Mesenchymal stem cell (in vitro differentiated cells and primary cell): ENCODE data around the gene DNAJB11.
A peak's percentile ranks its signal among the peaks of the same experiment; 100 is the strongest.
"Not testable (repeated sequence)": the region's sequence is repeated elsewhere in the genome, so short reads cannot be mapped to it uniquely, and the experiment has no call there.

Experiments used
- DNase-seq: peaks from one replicate; pipeline ENCODE4 v3.0.0-alpha.2; 2013
- H2AFZ ChIP-seq: one replicate; pipeline ENCODE4 v1.6.1; 2013; ENCODE audit warnings: low read depth, mild to moderate bottlenecking, control low read depth, inconsistent platforms, low read length, moderate library complexity
- H2AK5ac ChIP-seq: 2 replicates; pipeline ENCODE4 v1.6.1; 2013; ENCODE audit warnings: low read length, moderate library complexity, mild to moderate bottlenecking, inconsistent platforms; ENCODE audit not compliant: severe bottlenecking
- H2BK120ac ChIP-seq: one replicate; pipeline ENCODE4 v1.6.1; 2013; ENCODE audit warnings: low read depth, mild to moderate bottlenecking, inconsistent platforms, low read length, moderate library complexity
- H2BK12ac ChIP-seq, 2 experiments: one replicate each; pipeline ENCODE4 v1.6.1; 2013; ENCODE audit warnings: inconsistent platforms in 2 of 2, low read length in 2 of 2, mild to moderate bottlenecking in 2 of 2, moderate library complexity in 2 of 2, control low read depth in 1 of 2
- H2BK15ac ChIP-seq: one replicate; pipeline ENCODE4 v1.6.1; 2013; ENCODE audit warnings: mild to moderate bottlenecking, low read depth, inconsistent platforms; ENCODE audit not compliant: poor library complexity, severe bottlenecking
- H2BK5ac ChIP-seq: 2 replicates; pipeline ENCODE4 v1.6.1; 2013; ENCODE audit warnings: low read depth, mild to moderate bottlenecking, low read length, control low read depth, inconsistent platforms; ENCODE audit not compliant: poor library complexity, severe bottlenecking
- H3K14ac ChIP-seq, 2 experiments: one replicate each; pipeline ENCODE4 v1.6.1; 2013; ENCODE audit warnings: inconsistent platforms in 2 of 2, low read length in 2 of 2, control low read depth in 1 of 2, mild to moderate bottlenecking in 1 of 2, moderate library complexity in 1 of 2
- H3K18ac ChIP-seq, 2 experiments: one replicate each; pipeline ENCODE4 v1.6.1; 2013; ENCODE audit warnings: inconsistent platforms in 2 of 2, low read length in 2 of 2, control low read depth in 1 of 2, low read depth in 1 of 2, mild to moderate bottlenecking in 1 of 2
- H3K23ac ChIP-seq, 2 experiments: one replicate each; pipeline ENCODE4 v1.6.1; 2013; ENCODE audit warnings: inconsistent platforms in 2 of 2, low read length in 2 of 2, mild to moderate bottlenecking in 2 of 2, moderate library complexity in 2 of 2, control low read depth in 1 of 2
- H3K27ac ChIP-seq: 2 replicates; pipeline ENCODE4 v1.5.1; 2013; ENCODE audit warnings: mild to moderate bottlenecking, moderate library complexity, low read length, control low read depth, inconsistent platforms; ENCODE audit not compliant: poor library complexity, severe bottlenecking
- H3K27me3 ChIP-seq, 2 experiments: 2 replicates each; pipeline versions ENCODE4 v1.6.1 to v1.7.0; 2013; ENCODE audit warnings: low read length in 2 of 2, mild to moderate bottlenecking in 2 of 2, moderate library complexity in 2 of 2, control low read depth in 1 of 2, inconsistent platforms in 1 of 2; ENCODE audit not compliant: control insufficient read depth in 1 of 2, insufficient read depth in 1 of 2
- H3K36me3 ChIP-seq, 2 experiments: 2 replicates each; pipeline versions ENCODE4 v1.6.1 to v1.7.0; 2013; ENCODE audit warnings: low read length in 2 of 2, control low read depth in 1 of 2, inconsistent platforms in 1 of 2, low read depth in 1 of 2, mild to moderate bottlenecking in 1 of 2; ENCODE audit not compliant: insufficient read depth in 2 of 2, control insufficient read depth in 1 of 2
- H3K4ac ChIP-seq, 2 experiments: one replicate each; pipeline ENCODE4 v1.6.1; 2013; ENCODE audit warnings: inconsistent platforms in 2 of 2, low read length in 2 of 2, mild to moderate bottlenecking in 2 of 2, moderate library complexity in 2 of 2, control low read depth in 1 of 2, low read depth in 1 of 2
- H3K4me1 ChIP-seq: 2 replicates; pipeline ENCODE4 v1.6.1; 2013; ENCODE audit warnings: low read depth, low read length, control low read depth; ENCODE audit not compliant: control insufficient read depth, insufficient read depth
- H3K4me2 ChIP-seq: 2 replicates; pipeline ENCODE4 v1.6.1; 2013; ENCODE audit warnings: low read length, mild to moderate bottlenecking, inconsistent platforms; ENCODE audit not compliant: poor library complexity, severe bottlenecking
- H3K4me3 ChIP-seq, 2 experiments: 2 replicates each; pipeline versions ENCODE4 v1.5.1 to v1.7.0; 2013; ENCODE audit warnings: low read length in 2 of 2, mild to moderate bottlenecking in 2 of 2, control low read depth in 1 of 2, low read depth in 1 of 2; ENCODE audit not compliant: insufficient read depth in 1 of 2
- H3K79me1 ChIP-seq: replicated peaks from 2 replicates; pipeline ENCODE4 v1.6.1; 2013; ENCODE audit warnings: mild to moderate bottlenecking, control low read depth, low read length, inconsistent platforms; ENCODE audit not compliant: poor library complexity, severe bottlenecking
- H3K9ac ChIP-seq: 2 replicates; pipeline ENCODE4 v1.7.0; 2013; ENCODE audit warnings: mild to moderate bottlenecking, low read length, moderate library complexity
- H3K9me3 ChIP-seq: 2 replicates; pipeline ENCODE4 v1.7.0; 2013; ENCODE audit warnings: mild to moderate bottlenecking, low read length; ENCODE audit not compliant: control insufficient read depth
- H4K8ac ChIP-seq: one replicate; pipeline ENCODE4 v1.6.1; 2013; ENCODE audit warnings: inconsistent platforms, mild to moderate bottlenecking, low read length, moderate library complexity
- H4K91ac ChIP-seq: one replicate; pipeline ENCODE4 v1.6.1; 2013; ENCODE audit warnings: mild to moderate bottlenecking, low read length, inconsistent platforms
- WGBS: methylation state at CpG from one replicate; pipeline ENCODE4 v1.1.7; 2013; ENCODE audit warnings: mixed read lengths; 5-methylcytosine and 5-hydroxymethylcytosine counted together

DNAJB11 gene

GRCh38 chr3:186564586-186564985 is 5.9 kb upstream of the DNAJB11 start:
- Histone ChIP-seq H2BK15ac (no peak overlapping the region), H2BK12ac (no peak overlapping the region), H3K27ac (no peak overlapping the region), H3K14ac (no peak overlapping the region), H4K8ac (no peak overlapping the region), H3K4me3 (no peak overlapping the region), H3K23ac (no peak overlapping the region), H3K9ac (no peak overlapping the region), H3K79me1 (peaks cover 32% of the 10 kb centered on the region), H3K9me3 (no peaks in the 10 kb centered on the region), H4K91ac (no peak overlapping the region), H3K4me1 (peaks cover 7% of the 10 kb centered on the region), H3K18ac (no peak overlapping the region), H3K4ac (no peak overlapping the region), H2AFZ (no peak overlapping the region), H2AK5ac (no peak overlapping the region), H3K27me3 (no peaks in the 10 kb centered on the region), H2BK5ac (no peak overlapping the region), H3K36me3 (peaks cover 3 to 27% of the 10 kb centered on the region in 2 experiments), H3K4me2 (no peak overlapping the region), H2BK120ac (no peak overlapping the region)
- DNase-seq, result no peak

DNA sequence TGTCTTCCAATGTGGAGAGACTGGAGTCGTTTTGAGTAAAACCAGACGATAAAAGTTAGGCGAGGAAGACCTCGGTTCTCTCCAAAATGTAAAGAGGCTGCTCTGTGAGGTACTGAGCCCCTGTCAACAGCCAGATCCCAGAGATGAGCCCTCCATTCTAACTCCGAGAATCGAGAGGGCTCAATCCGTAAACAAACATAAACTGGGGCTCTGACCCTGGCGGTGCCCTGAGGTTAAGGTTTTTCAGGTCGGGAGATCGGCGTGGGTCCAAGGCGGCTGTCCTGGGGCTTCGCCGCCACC is 3.8 kb upstream of the DNAJB11 start:
- peak overlapping the region; percentile 87 to 94 for H3K18ac ChIP-seq
- H2BK12ac ChIP-seq, result no peak overlapping the region
- peaks cover 11% of the 10 kb centered on the region for H3K4me1 ChIP-seq
- no peak overlapping the region for H2BK5ac ChIP-seq
- DNase-seq, result no peak
- peak overlapping the region; percentile 94 to 95 for H3K4me3 ChIP-seq
- H3K4me2 ChIP-seq, result peak overlapping the region; percentile 90
- peak overlapping the region; percentile 80 to 99 for H3K14ac ChIP-seq
- peak overlapping the region in 1 of 2 experiments; percentile 24 for H3K4ac ChIP-seq
- 0% methylated on average over 14 of the region's 14 CpGs for WGBS
- peaks cover 3 to 22% of the 10 kb centered on the region in 2 experiments for H3K36me3 ChIP-seq
- peak overlapping the region; percentile 95 for H3K9ac ChIP-seq
- no peaks in the 10 kb centered on the region for H3K27me3 ChIP-seq
- H2AK5ac ChIP-seq, result no peak overlapping the region
- peak overlapping the region; percentile 98 for H2AFZ ChIP-seq
- no peaks in the 10 kb centered on the region for H3K9me3 ChIP-seq
- H2BK15ac ChIP-seq, result no peak overlapping the region
- H3K23ac ChIP-seq, result peak overlapping the region in 1 of 2 experiments; percentile 79
- H3K27ac ChIP-seq, result peak overlapping the region; percentile 64
- peak overlapping the region; percentile 98 for H4K8ac ChIP-seq
- peaks cover 33% of the 10 kb centered on the region for H3K79me1 ChIP-seq
- H2BK120ac ChIP-seq, result peak overlapping the region; percentile 42
- H4K91ac ChIP-seq, result peak overlapping the region; percentile 70

DNA sequence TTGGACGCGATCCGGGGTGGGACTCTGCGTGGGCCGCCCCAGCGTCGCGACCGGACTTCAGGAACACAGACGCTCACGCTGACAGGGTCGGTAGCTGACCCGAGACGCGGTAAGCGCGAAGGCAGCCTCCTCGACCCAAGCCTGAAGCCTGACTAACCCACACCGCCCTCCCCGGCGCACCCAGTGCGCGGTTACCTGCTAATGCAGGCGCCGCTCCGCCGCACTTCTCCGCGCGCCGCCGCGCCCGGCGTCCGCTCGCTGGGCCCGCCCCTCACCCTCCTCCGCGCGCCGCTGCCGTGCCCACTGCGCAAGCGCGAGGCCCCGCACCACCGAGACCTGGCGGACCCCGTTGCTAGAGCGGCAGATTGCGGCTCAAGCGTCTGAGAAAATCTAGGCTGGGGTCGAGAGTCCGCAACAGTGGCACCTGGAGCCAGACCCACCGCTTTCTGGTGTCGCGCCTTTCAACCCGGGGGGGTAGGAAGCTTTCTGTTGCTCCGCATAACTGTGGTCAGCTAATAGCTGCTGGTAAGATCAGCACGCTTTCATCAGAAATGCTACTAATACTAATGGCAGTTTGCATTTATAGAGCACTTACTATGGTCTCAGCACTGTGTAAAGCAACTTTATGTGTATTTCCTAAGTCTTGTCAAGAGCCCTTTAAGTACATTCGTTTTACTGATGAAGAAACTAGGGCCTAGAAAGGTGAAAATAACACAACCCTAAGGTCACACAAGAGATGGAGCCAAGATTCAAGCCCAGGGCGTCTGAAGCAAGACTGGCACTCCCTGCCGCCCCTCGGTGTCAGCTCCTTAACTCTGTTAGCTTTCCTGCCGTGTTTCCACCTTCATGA is 3.2 kb upstream of the DNAJB11 start, which contains the start of gene TBCCD1:
TBCCD1 (minus strand) TSS at position 268 of the 850 bp plus-strand sequence. CDS start 3,010 bp downstream, outside the sequence.
- Histone ChIP-seq H3K4me3 (peak within 1 kb of the TSS; percentile 94 to 95), H2BK15ac (peak within 1 kb of the TSS; percentile 52), H2BK5ac (peak within 1 kb of the TSS; percentile 51), H3K4ac (peak within 1 kb of the TSS in 1 of 2 experiments; percentile 85), H2BK120ac (peak within 1 kb of the TSS; percentile 42), H4K91ac (peak within 1 kb of the TSS; percentile 70), H3K9me3 (no peaks in the 10 kb centered on the region), H2AK5ac (peak within 1 kb of the TSS; percentile 94), H3K27ac (peak within 1 kb of the TSS; percentile 80), H2BK12ac (peak within 1 kb of the TSS in 1 of 2 experiments; percentile 29), H3K9ac (peak within 1 kb of the TSS; percentile 95), H3K79me1 (peaks cover 29% of the 10 kb centered on the region), H2AFZ (peak within 1 kb of the TSS; percentile 98), H3K27me3 (no peaks in the 10 kb centered on the region), H3K23ac (peak within 1 kb of the TSS; percentile 79 to 81), H3K4me2 (peak within 1 kb of the TSS; percentile 90), H3K36me3 (peaks cover 0 to 19% of the 10 kb centered on the region in 2 experiments), H3K18ac (peak within 1 kb of the TSS; percentile 87 to 94), H4K8ac (peak within 1 kb of the TSS; percentile 98), H3K14ac (peak within 1 kb of the TSS; percentile 80 to 99), H3K4me1 (peaks cover 11% of the 10 kb centered on the region)
- WGBS, result 3% methylated on average over 48 of the region's 66 CpGs
- peak; percentile 86 for DNase-seq

DNA sequence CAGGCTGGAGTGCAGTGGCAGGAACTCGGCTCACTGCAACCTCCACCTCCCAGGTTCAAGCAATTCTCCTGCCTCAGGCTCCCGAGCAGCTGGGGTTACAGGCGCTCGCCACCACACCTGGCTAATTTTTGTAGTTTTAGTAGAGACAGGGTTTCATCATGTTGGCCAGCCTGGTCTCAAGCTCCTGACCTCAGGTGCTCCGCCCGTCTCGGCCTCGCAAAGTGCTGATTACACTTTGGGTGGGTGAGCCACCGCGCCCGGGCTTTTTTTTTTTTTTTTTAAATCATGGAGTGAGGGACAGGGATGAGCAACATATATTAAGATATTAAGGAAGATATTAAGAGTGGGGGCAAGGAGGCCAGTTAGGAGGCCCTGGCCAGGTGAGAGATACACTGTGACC is 1.2 kb upstream of the DNAJB11 start:
- not testable (repeated sequence) for H2BK15ac ChIP-seq, H3K27me3 ChIP-seq, DNase-seq, H2BK12ac ChIP-seq, H2AK5ac ChIP-seq, H2AFZ ChIP-seq, H3K27ac ChIP-seq, H3K4ac ChIP-seq, H3K23ac ChIP-seq, H4K8ac ChIP-seq, H3K18ac ChIP-seq, H2BK120ac ChIP-seq, H2BK5ac ChIP-seq, H3K14ac ChIP-seq, H3K9me3 ChIP-seq, H4K91ac ChIP-seq
- WGBS, result 97% methylated on average over 10 of the region's 11 CpGs
- H3K4me3 ChIP-seq, result peak overlapping the region in 1 of 2 experiments; percentile 88
- H3K36me3 ChIP-seq, result peaks cover 3 to 23% of the 10 kb centered on the region in 2 experiments
- peak overlapping the region; percentile 94 for H3K4me2 ChIP-seq
- peaks cover 11% of the 10 kb centered on the region for H3K4me1 ChIP-seq
- H3K79me1 ChIP-seq, result peaks cover 24% of the 10 kb centered on the region
- peak overlapping the region; percentile 95 for H3K9ac ChIP-seq
